IMR-90 (cell line): ENCODE data around the gene MAP2K6. TPM values are rescaled to one million over a fixed set of nuclear protein-coding genes. Genes with fewer than 3 reads are reported as not detected.

ENCODE experiments used
- ATAC-seq: fragments of 200-7000 bp; cut with Tn5 transposase; 2 replicates; pipeline ENCODE4 v1.9.1; 2020; ENCODE audit warnings: low read depth, mild to moderate bottlenecking, moderate library complexity
- BruUV-seq: library from RNA; stranded (reverse); fragments of 400-500 nt; replicated peaks from 2 replicates; lab custom pipeline; 2021; lab: Mats Ljungman, UMichigan
- CTCF ChIA-PET: fragments of 300-600 bp; formaldehyde crosslinking; extraction: SDS; loops from one replicate; lab custom pipeline; 2021; ENCODE audit warnings: antibody characterized with exemption; lab: Yijun Ruan, JAX
- POLR2A ChIA-PET: fragments of 300-600 bp; sonication (Branson Sonifier 250); formaldehyde crosslinking; loops from one replicate; lab custom pipeline; 2022; ENCODE audit warnings: antibody characterized with exemption; ENCODE audit not compliant: unreplicated experiment; lab: Charles Lee
- DNase-seq: peaks from one replicate; pipeline ENCODE4 v3.0.0; 2013
- H2AFZ ChIP-seq: replicated peaks from 2 replicates; pipeline ENCODE3; 2013; ENCODE audit warnings: low read length, mild to moderate bottlenecking; ENCODE audit not compliant: poor library complexity
- H2AK5ac ChIP-seq: 2 replicates; pipeline ENCODE4 v1.6.1; 2013; ENCODE audit warnings: low read depth, low read length, inconsistent platforms
- H2AK9ac ChIP-seq: replicated peaks from 2 replicates; pipeline ENCODE3; 2013; ENCODE audit warnings: mild to moderate bottlenecking, low read depth, low read length, moderate library complexity; ENCODE audit not compliant: poor library complexity
- H2BK120ac ChIP-seq: 2 replicates; pipeline ENCODE4 v1.6.1; 2013; ENCODE audit warnings: low read depth, low read length, inconsistent platforms
- H2BK15ac ChIP-seq: 3 replicates; pipeline ENCODE4 v1.6.1; 2013; ENCODE audit warnings: low read depth, low read length, inconsistent platforms
- H2BK20ac ChIP-seq: 2 replicates; pipeline ENCODE4 v1.6.1; 2013; ENCODE audit warnings: low read depth, mild to moderate bottlenecking, inconsistent platforms, low read length, moderate library complexity
- H2BK5ac ChIP-seq: 2 replicates; pipeline ENCODE4 v1.6.1; 2013; ENCODE audit warnings: mild to moderate bottlenecking, low read depth, low read length, inconsistent platforms; ENCODE audit not compliant: poor library complexity, severe bottlenecking
- H3K14ac ChIP-seq: replicated peaks from 2 replicates; pipeline ENCODE4 v1.6.1; 2013; ENCODE audit warnings: low read depth, low read length, inconsistent platforms
- H3K18ac ChIP-seq: 2 replicates; pipeline ENCODE4 v1.6.1; 2013; ENCODE audit warnings: low read depth, low read length, control low read depth
- H3K23ac ChIP-seq: 2 replicates; pipeline ENCODE4 v1.6.1; 2013; ENCODE audit warnings: low read depth, low read length, inconsistent platforms
- H3K27ac ChIP-seq: 2 replicates; pipeline ENCODE4 v1.5.1; 2013; ENCODE audit warnings: mild to moderate bottlenecking, control low read depth, low read length; ENCODE audit not compliant: insufficient read depth
- H3K27me3 ChIP-seq: 2 replicates; pipeline ENCODE4 v1.6.1; 2013; ENCODE audit warnings: low read length; ENCODE audit not compliant: control insufficient read depth, insufficient read depth
- H3K36me3 ChIP-seq: 2 replicates; pipeline ENCODE4 v1.6.1; 2013; ENCODE audit warnings: low read length, mixed read lengths; ENCODE audit not compliant: control insufficient read depth, insufficient read depth
- H3K4ac ChIP-seq: 2 replicates; pipeline ENCODE4 v1.6.1; 2013; ENCODE audit warnings: low read depth, low read length, inconsistent platforms
- H3K4me1 ChIP-seq: 2 replicates; pipeline ENCODE4 v1.6.1; 2013; ENCODE audit warnings: low read length, mixed read lengths; ENCODE audit not compliant: control insufficient read depth, insufficient read depth
- H3K4me2 ChIP-seq: 2 replicates; pipeline ENCODE4 v1.6.1; 2013; ENCODE audit warnings: low read depth, mild to moderate bottlenecking, control low read depth, low read length, moderate library complexity
- H3K4me3 ChIP-seq: 2 replicates; pipeline ENCODE4 v1.5.1; 2013; ENCODE audit warnings: low read depth, mild to moderate bottlenecking, control low read depth, low read length, moderate library complexity; ENCODE audit not compliant: insufficient read depth
- H3K56ac ChIP-seq: 2 replicates; pipeline ENCODE4 v1.6.1; 2013; ENCODE audit warnings: low read length, inconsistent platforms; ENCODE audit not compliant: insufficient read depth; ENCODE audit errors: extremely low read depth
- H3K79me1 ChIP-seq, 2 experiments: 2 replicates each; pipeline ENCODE4 v1.6.1; 2013; ENCODE audit warnings: low read length in 2 of 2, inconsistent platforms in 1 of 2, low read depth in 1 of 2
- H3K9ac ChIP-seq: 2 replicates; pipeline ENCODE4 v1.6.1; 2013; ENCODE audit warnings: low read depth, low read length, control low read depth
- H3K9me1 ChIP-seq: 2 replicates; pipeline ENCODE4 v1.6.1; 2013; ENCODE audit warnings: low read length, inconsistent platforms; ENCODE audit not compliant: insufficient read depth
- H3K9me3 ChIP-seq: 2 replicates; pipeline ENCODE4 v1.6.1; 2013; ENCODE audit warnings: low read length; ENCODE audit not compliant: control insufficient read depth, insufficient read depth
- H4K20me1 ChIP-seq: 2 replicates; pipeline ENCODE4 v1.6.1; 2013; ENCODE audit warnings: low read length, inconsistent platforms; ENCODE audit not compliant: insufficient read depth
- H4K5ac ChIP-seq: 2 replicates; pipeline ENCODE4 v1.6.1; 2013; ENCODE audit warnings: mild to moderate bottlenecking, low read depth, low read length, control low read depth
- H4K8ac ChIP-seq, 2 experiments: 2 replicates each; pipeline ENCODE4 v1.6.1; 2013; ENCODE audit warnings: low read depth in 2 of 2, low read length in 2 of 2, control low read depth in 1 of 2, inconsistent platforms in 1 of 2
- H4K91ac ChIP-seq: 2 replicates; pipeline ENCODE4 v1.6.1; 2013; ENCODE audit warnings: low read depth, low read length, inconsistent platforms; ENCODE audit not compliant: insufficient read depth
- BHLHE40 ChIP-seq: fragments of 150-350 bp; IDR thresholded peaks from 2 replicates; pipeline ENCODE4 v1.6.1; 2016; ENCODE audit warnings: mild to moderate bottlenecking, low read depth, low read length
- CHD1 ChIP-seq: IDR thresholded peaks from 2 replicates; pipeline ENCODE4 v1.6.1; 2012; ENCODE audit warnings: low read depth, low read length, improper control_type of control experiment
- FOS ChIP-seq: fragments of 150-350 bp; IDR thresholded peaks from 2 replicates; pipeline ENCODE4 v1.6.1; 2016; ENCODE audit warnings: low read depth, low read length
- MAFK ChIP-seq: IDR thresholded peaks from 2 replicates; pipeline ENCODE4 v1.6.1; 2012; ENCODE audit warnings: low read depth, low read length, improper control_type of control experiment
- MAZ ChIP-seq: IDR thresholded peaks from 2 replicates; pipeline ENCODE4 v1.6.1; 2012; ENCODE audit warnings: low read depth, mild to moderate bottlenecking, low read length, improper control_type of control experiment, moderate library complexity, borderline replicate concordance
- MXI1 ChIP-seq: IDR thresholded peaks from 2 replicates; pipeline ENCODE4 v1.6.1; 2012; ENCODE audit warnings: low read depth, mild to moderate bottlenecking, low read length, moderate library complexity, borderline replicate concordance
- NFE2L2 ChIP-seq: fragments of 150-350 bp; IDR thresholded peaks from 2 replicates; pipeline ENCODE4 v1.6.1; 2016; ENCODE audit warnings: low read depth, mild to moderate bottlenecking, low read length
- POLR2A ChIP-seq: IDR thresholded peaks from 2 replicates; pipeline ENCODE4 v1.6.1; 2012; ENCODE audit warnings: mild to moderate bottlenecking, low read depth, low read length
- RAD21 ChIP-seq: IDR thresholded peaks from 2 replicates; pipeline ENCODE4 v1.6.1; 2012; ENCODE audit warnings: low read length, improper control_type of control experiment
- RFX5 ChIP-seq: IDR thresholded peaks from 2 replicates; pipeline ENCODE4 v1.8.0; 2012; ENCODE audit warnings: low read depth, mild to moderate bottlenecking, low read length, moderate library complexity
- SMC3 ChIP-seq: fragments of 150-350 bp; IDR thresholded peaks from 2 replicates; pipeline ENCODE4 v1.6.1; 2016; ENCODE audit warnings: low read depth, mild to moderate bottlenecking, antibody characterized with exemption, low read length, moderate library complexity
- WGBS, 2 experiments: methylation state at CpG; one replicate each; pipeline versions ENCODE4 v1.1.5 to v1.1.7; 2013; ENCODE audit warnings: missing lambda C conversion rate in 2 of 2; ENCODE audit not compliant: insufficient read length in 1 of 2; ENCODE audit errors: extremely low coverage in 2 of 2; 5-methylcytosine and 5-hydroxymethylcytosine counted together
- dilution Hi-C: fragments of 300-500 bp; cut with HindIII; formaldehyde crosslinking; loops from one replicate; pipeline ENCODE4 v1.14.3; 2018; ENCODE audit warnings: low sequenced_read_pairs; ENCODE audit not compliant: unreplicated experiment
- in situ Hi-C: fragments of 300-500 bp; cut with MboI; formaldehyde crosslinking; loops from 3 replicates; pipeline ENCODE4 v1.14.3; 2019; ENCODE audit warnings: low sequenced_read_pairs, inconsistent platforms, mixed read lengths
- intact Hi-C: fragments of 100-400 bp; cut with micrococcal nuclease; formaldehyde crosslinking; loops from 2 replicates; pipeline ENCODE4 v1.10.0; 2022
- polyA plus RNA-seq, 3 experiments: library from polyadenylated mRNA; depleted of rRNA; stranded (reverse); fragments of >200 nt; gene quantifications; 2 replicates each; pipeline ENCODE4 v1.2.3, GENCODE V29; 2012; ENCODE audit warnings: low replicate concordance in 1 of 3
- total RNA-seq: library from RNA; depleted of rRNA; stranded (reverse); fragments of >200 nt; gene quantifications from 2 replicates; pipeline ENCODE4 v1.2.3, GENCODE V29; 2012
- TF ChIP-seq, protein P1 (sequence below): fragments of 150-350 bp; IDR thresholded peaks from 2 replicates; pipeline ENCODE4 v1.6.1; 2016; ENCODE audit warnings: low read depth, mild to moderate bottlenecking, low read length, moderate library complexity, borderline replicate concordance
- TF ChIP-seq, protein P2 (sequence below): fragments of 150-350 bp; IDR thresholded peaks from 2 replicates; pipeline ENCODE4 v1.6.1; 2017; ENCODE audit warnings: mild to moderate bottlenecking, antibody characterized with exemption, low read length, low read depth
- TF ChIP-seq, protein P3 (sequence below): conservative IDR thresholded peaks from 2 replicates; pipeline ENCODE4 v1.5.1; 2012; ENCODE audit warnings: mild to moderate bottlenecking, low read depth, low read length, improper control_type of control experiment

The MAP2K6 gene
- total and polyA plus RNA-seq, 2 of the 4 experiments (the other 2 are of a cell fraction), result 2.4 to 5.7 TPM

DNA sequence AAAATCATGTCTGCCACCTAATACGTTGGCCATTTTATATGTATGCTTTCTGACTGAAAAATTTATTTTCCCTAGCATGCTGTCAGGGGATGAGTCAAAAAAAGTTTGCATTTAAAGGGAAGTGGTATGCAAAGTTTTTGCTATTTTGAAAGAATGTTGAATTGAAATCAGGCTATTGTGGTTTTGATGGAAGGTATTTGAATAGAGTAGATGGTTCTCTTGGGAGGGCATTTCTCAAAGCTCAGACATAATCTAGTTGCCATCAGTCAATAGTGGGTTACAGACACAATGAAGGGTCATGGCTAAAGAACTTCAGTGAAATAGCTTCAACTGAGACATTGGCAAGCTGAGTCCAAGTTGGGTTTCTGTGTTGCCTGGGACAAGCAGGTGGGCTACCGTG, 102.4 kb downstream of the MAP2K6 start:
- H3K4me1 ChIP-seq, result no peaks in the 10 kb centered on the region
- no peak overlapping the region for H2BK5ac ChIP-seq
- H3K23ac ChIP-seq, result no peak overlapping the region
- no peak overlapping the region for H2BK120ac ChIP-seq
- no peaks in the 10 kb centered on the region for H3K36me3 ChIP-seq
- dilution Hi-C loops (no loop called here), intact Hi-C loops (loop anchor here (5.0 kb wide), 1 partner anchor 100 kb away; no protein-coding TSS in a partner anchor), in situ Hi-C loops (no loop called here)
- no peak overlapping the region for H3K4ac ChIP-seq
- no peak overlapping the region for H3K14ac ChIP-seq
- no peak for DNase-seq
- no peak overlapping the region for H3K4me2 ChIP-seq
- POLR2A ChIA-PET, result no interaction called here
- H2AK5ac ChIP-seq, result no peak overlapping the region
- no peaks in the 10 kb centered on the region for H3K79me1 ChIP-seq
- no peak overlapping the region for H2AFZ ChIP-seq
- no peak overlapping the region for H4K8ac ChIP-seq
- H3K27me3 ChIP-seq, result no peaks in the 10 kb centered on the region
- H4K91ac ChIP-seq, result no peak overlapping the region
- no peak overlapping the region for H2BK20ac ChIP-seq
- no peak for ATAC-seq
- H4K5ac ChIP-seq, result no peak overlapping the region
- H2AK9ac ChIP-seq, result no peak overlapping the region
- BruUV-seq, result no TSS peak
- H3K27ac ChIP-seq, result no peak overlapping the region
- no peak overlapping the region for H3K4me3 ChIP-seq
- no peak overlapping the region for H2BK15ac ChIP-seq
- H4K20me1 ChIP-seq, result no peaks in the 10 kb centered on the region
- no peaks in the 10 kb centered on the region for H3K9me3 ChIP-seq
- TF ChIP-seq SMC3 (no peak), MAFK (no peak), BHLHE40 (no peak), NFE2L2 (no peak), CHD1 (no peak), FOS (no peak), MAZ (no peak), RAD21 (no peak), POLR2A (no peak), RFX5 (no peak), MXI1 (no peak)
- TF ChIP-seq, protein P1, sequence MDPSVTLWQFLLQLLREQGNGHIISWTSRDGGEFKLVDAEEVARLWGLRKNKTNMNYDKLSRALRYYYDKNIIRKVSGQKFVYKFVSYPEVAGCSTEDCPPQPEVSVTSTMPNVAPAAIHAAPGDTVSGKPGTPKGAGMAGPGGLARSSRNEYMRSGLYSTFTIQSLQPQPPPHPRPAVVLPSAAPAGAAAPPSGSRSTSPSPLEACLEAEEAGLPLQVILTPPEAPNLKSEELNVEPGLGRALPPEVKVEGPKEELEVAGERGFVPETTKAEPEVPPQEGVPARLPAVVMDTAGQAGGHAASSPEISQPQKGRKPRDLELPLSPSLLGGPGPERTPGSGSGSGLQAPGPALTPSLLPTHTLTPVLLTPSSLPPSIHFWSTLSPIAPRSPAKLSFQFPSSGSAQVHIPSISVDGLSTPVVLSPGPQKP, result no peak
- TF ChIP-seq, protein P2, sequence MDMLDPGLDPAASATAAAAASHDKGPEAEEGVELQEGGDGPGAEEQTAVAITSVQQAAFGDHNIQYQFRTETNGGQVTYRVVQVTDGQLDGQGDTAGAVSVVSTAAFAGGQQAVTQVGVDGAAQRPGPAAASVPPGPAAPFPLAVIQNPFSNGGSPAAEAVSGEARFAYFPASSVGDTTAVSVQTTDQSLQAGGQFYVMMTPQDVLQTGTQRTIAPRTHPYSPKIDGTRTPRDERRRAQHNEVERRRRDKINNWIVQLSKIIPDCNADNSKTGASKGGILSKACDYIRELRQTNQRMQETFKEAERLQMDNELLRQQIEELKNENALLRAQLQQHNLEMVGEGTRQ, result no peak
- TF ChIP-seq, protein P3, sequence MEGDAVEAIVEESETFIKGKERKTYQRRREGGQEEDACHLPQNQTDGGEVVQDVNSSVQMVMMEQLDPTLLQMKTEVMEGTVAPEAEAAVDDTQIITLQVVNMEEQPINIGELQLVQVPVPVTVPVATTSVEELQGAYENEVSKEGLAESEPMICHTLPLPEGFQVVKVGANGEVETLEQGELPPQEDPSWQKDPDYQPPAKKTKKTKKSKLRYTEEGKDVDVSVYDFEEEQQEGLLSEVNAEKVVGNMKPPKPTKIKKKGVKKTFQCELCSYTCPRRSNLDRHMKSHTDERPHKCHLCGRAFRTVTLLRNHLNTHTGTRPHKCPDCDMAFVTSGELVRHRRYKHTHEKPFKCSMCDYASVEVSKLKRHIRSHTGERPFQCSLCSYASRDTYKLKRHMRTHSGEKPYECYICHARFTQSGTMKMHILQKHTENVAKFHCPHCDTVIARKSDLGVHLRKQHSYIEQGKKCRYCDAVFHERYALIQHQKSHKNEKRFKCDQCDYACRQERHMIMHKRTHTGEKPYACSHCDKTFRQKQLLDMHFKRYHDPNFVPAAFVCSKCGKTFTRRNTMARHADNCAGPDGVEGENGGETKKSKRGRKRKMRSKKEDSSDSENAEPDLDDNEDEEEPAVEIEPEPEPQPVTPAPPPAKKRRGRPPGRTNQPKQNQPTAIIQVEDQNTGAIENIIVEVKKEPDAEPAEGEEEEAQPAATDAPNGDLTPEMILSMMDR, result no peak
- H3K9ac ChIP-seq, result no peak overlapping the region
- no peaks in the 10 kb centered on the region for H3K9me1 ChIP-seq
- no CpG with 5 or more reads among the region's 2 CpGs for WGBS, 2 experiments
- CTCF ChIA-PET, result interaction anchor here (1.3 to 1.5 kb wide), 2 partner anchors 9 to 10 kb away, joined by 3 to 4 read pairs; no protein-coding TSS in a partner anchor
- H3K18ac ChIP-seq, result no peak overlapping the region
- H3K56ac ChIP-seq, result 0 out of 2 replicates have a peak overlapping the region, but pooled peaks have one; percentile 1
